Suprapubic skin (tissue), 3 donors: ENCODE results near the gene PRSS50.

ENCODE experiments used
- POLR2A ChIP-seq, 2 donors: fragments of 450-650 bp; IDR thresholded peaks; one replicate each; pipeline ENCODE4 v1.6.1; 2017; ENCODE audit warnings: antibody characterized with exemption in 2 of 2, mild to moderate bottlenecking in 2 of 2, moderate library complexity in 2 of 2
- TF ChIP-seq, protein P1 (sequence below), 2 donors: fragments of 200-600 bp in 1 of 2; fragments of 450-650 bp in 1 of 2; sonication (generic) in 1 of 2; IDR thresholded peaks; one replicate each; pipeline ENCODE4 v1.5.1; 2016 to 2019; ENCODE audit warnings: antibody characterized with exemption in 2 of 2, mild to moderate bottlenecking in 1 of 2, moderate library complexity in 1 of 2

DNA sequence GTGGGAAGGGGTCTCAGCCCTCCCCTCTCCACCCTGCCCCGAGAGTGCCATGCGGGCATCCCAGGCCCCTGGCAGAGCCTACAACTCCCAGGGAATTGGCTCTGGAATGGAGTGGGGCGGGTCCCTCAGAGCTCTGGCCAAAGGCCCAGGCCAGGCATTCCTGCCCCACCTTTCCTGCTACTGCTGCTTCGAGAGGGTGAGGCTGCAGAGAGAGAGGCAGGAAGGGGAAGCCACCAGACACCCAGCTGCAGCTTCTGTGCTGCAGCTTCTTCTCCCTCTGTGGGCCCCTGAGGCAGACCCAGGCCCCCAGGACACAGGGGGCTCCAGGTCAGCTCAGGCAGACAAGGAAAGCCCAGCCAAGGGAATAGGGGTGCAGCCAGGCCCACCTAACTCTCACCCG, 26.9 kb downstream of the PRSS50 start:
- TF ChIP-seq, protein P1, sequence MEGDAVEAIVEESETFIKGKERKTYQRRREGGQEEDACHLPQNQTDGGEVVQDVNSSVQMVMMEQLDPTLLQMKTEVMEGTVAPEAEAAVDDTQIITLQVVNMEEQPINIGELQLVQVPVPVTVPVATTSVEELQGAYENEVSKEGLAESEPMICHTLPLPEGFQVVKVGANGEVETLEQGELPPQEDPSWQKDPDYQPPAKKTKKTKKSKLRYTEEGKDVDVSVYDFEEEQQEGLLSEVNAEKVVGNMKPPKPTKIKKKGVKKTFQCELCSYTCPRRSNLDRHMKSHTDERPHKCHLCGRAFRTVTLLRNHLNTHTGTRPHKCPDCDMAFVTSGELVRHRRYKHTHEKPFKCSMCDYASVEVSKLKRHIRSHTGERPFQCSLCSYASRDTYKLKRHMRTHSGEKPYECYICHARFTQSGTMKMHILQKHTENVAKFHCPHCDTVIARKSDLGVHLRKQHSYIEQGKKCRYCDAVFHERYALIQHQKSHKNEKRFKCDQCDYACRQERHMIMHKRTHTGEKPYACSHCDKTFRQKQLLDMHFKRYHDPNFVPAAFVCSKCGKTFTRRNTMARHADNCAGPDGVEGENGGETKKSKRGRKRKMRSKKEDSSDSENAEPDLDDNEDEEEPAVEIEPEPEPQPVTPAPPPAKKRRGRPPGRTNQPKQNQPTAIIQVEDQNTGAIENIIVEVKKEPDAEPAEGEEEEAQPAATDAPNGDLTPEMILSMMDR (IDR thresholded peaks at IDR 0.05) = no peak
- no peak for TF ChIP-seq POLR2A (IDR thresholded peaks at IDR 0.05)
